GM19452 (cell line): ENCODE measurements around the gene FMC1.
"Not testable (repeated sequence)": the region's sequence is repeated elsewhere in the genome, so short reads cannot be mapped to it uniquely, and the experiment has no call there.

ENCODE experiments used
- ATAC-seq: cut with Tn5 transposase; IDR thresholded peaks from one replicate; pipeline ENCODE4 v1.9.1; 2021; ENCODE audit not compliant: unreplicated experiment

FMC1 gene

DNA sequence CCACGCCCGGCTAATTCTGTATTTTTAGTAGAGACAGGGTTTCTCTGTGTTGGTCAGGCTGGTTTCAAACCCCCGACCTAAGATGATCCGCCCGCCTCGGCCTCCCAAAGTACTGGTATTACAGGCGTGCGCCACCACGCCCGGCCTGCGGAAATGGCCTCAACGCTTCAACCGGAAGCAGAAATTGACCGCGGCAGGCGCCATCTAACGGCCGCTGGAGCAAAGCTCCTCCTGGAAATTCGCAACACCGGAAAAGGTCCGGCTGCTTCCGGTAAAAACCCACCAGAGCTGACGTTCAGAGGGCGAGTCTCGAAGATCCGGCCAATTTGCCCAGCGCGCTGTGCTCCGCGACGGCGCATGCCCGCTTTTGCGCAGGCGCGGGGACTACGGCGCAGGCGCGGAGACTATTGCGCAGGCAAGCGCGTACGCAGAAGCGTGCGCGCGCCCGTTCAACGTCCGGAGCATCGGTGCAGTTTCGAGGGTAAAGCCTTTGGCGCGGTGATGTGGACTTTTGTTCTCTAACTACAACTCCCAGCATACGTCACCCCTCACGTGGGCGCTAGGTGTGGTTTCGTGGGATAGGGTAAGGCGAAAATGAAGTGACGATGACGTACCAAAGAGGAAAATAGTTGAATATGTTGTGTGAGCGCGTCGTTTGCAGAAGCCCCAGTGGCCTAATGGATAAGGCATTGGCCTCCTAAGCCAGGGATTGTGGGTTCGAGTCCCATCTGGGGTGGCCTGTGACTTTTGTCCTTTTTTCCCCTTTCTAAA lies 915 bp upstream of the FMC1 start:
- ATAC-seq = peak; percentile 84

- no peak for ATAC-seq
These were observed 404 bp upstream of the FMC1 start for GRCh38 chr7:139340808-139341057.

- no peak for ATAC-seq
These were observed 664 bp downstream of the FMC1 start for GRCh38 chr7:139341776-139342226.

DNA sequence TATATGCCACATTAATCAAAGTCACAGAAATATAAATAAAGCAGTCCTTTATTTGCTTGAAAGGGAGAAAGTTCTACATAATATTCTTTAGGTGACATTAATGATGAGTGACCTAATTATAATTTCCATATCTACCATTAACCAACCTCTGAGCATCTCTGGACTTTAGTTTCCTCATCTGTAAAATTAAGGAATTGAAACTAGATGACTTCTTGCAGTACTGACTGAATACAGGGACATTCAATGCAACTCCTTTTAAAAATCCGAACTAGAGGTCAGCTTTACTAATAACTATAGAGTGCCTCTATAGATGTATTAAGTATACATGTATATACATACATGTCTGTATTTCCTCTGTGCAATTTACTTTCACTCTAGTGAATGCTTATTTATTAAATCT lies 3.9 kb downstream of the FMC1 start:
- no peak for ATAC-seq

DNA sequence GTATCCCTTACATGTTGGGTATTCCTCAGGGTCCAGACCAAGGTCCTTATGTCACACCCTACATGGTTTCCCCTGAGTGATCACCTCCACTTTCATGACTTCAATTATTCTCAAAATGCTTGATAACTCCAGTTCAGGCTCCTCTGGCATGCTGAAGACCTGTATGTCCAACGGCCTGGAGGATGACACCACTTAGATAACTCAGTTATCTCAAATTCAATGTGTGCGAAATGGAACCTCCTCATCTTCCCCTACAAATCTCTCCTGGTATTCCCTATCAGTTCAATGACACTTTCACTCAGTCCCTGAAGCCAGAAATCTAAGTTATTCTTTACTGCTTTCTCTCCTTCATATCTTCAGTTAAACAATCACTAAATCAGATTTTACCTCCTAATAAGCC lies 9.9 kb downstream of the FMC1 start:
- no peak for ATAC-seq

GRCh38 chr7:139354729-139355128 lies 13.6 kb downstream of the FMC1 start:
- ATAC-seq = no peak

GRCh38 chr7:139355320-139355719 lies 14.2 kb downstream of the FMC1 start:
- ATAC-seq = no peak

- not testable (repeated sequence) for ATAC-seq
These were observed 16.8 kb downstream of the FMC1 start for GRCh38 chr7:139357729-139358506.

GRCh38 chr7:139358541-139359365 lies 17.6 kb downstream of the FMC1 start:
- peak; percentile 7 for ATAC-seq

DNA sequence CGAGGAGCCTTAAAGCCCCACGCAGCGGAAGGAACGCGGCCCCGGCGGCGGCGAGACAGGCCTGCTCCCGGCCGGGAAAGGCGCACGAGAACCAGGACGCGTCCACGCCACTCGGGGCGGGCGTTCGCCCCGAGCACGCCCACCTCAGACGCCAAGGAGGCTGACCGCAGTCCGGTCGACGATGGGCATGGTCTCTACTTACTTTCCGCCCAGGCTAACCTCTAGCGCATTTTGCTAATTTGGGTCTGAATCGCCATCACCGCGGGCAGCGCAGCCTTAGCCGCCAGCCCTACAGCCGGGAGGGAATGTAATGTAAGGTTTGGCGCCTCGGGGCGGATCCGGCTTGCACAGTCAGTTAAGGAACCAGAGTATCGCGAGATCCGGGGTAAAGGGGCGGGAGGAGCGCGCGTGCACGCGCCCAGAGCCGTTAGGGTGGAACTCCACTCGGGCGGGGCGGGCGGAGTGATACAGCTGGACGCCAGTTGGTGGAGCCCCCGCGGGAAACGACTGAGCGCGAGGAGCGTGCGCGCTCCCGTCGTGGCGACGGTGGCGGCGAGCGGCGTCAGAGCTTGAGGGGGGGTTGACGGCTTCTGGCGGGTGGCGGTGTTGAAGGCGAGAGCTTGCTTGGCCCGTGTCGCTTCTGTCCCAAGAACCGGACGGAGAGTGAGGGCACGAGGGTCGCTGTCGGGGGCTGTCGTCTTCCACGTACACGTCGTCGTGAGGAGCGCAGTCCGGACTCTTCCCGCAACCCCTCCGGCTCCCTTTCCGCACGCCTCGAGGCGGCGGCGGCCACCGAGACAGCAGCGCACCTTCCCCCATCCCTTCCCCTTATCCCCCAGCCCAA lies 18.5 kb downstream of the FMC1 start, which contains the start of gene LUC7L2:
TSS of gene LUC7L2 (plus strand) at position 529 of the 844 bp plus-strand sequence. CDS start 368 bp downstream, outside the sequence.
- peak; percentile 73 for ATAC-seq

GRCh38 chr7:139360210-139360947 lies 19.2 kb downstream of the FMC1 start:
- peak; percentile 61 for ATAC-seq

GRCh38 chr7:139360948-139361307 lies 19.8 kb downstream of the FMC1 start:
- no peak for ATAC-seq

DNA sequence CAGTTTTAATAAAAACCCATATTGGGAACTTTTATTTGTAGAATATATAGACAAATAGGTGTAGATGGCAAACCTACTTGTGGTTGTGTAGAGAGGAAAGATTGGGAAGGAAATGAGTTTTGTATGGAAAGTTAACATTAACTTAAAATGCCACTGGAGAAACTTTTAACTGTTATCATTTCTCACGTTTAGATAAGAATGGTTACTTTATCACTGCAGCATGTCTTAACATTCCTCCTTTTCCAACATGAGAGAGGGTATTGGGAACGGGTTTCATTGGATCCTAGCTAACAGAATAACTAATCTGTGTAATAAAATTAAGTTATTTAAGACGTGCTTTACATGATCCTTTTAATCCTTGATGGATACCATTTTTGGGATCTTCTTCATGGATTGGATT lies 20.4 kb downstream of the FMC1 start:
- ATAC-seq = no peak

DNA sequence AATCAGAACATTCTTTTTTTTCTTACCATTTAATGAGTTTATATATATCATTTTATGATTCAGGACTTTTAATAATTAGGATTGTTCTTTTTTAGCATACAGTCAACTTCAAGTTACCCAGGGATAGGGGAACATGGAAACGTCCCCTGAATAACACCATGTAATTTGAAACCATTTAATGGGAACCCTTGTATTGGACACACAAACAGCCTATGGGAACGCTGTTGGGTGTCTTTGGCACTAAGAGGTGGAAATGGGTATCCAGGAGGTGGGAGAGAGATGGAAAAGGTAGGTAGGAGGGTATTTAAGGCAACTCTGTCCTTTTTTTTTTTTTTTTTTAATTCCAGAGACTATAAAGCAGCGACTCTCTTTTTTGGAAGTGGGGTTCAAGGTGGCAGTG lies 21.2 kb downstream of the FMC1 start:
- no peak for ATAC-seq

DNA sequence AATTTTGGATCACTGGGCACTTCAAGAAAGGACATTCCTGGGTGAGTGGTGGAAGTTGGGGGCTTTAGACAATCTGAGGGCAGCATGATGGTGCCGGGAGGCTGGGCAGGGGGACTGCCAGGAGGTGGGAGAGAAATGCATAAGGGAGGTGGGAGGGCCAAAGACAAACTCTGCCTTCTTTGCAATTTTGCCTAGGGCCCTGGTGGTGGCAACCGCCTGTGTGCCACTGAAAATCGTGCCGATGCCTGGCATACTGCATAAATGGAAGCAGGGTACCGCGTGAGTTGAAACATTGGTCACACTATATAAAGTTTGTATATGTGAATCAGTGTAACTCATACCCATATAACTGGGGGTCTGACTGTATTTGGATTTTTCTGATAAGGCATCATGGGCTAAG lies 21.8 kb downstream of the FMC1 start:
- ATAC-seq = no peak

DNA sequence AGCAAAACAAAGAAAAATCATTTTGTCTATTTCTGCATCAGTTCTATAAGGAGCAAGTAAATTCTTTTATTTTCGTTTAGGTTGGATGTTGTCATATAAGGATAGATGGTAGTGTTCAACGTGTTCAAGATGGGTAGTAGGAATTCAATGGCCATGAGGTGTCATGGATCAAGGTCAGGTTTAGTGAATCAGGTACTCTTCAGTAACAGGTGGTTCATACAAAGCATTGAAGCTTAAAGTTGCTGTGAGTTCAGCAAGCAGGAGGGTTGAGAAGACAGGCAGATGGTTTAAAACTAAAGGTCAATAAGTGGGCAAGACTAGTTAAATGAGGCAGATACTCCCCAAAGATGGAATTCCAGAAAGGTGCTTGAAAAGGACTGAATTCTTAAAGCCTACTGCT lies 24.2 kb downstream of the FMC1 start:
- ATAC-seq = no peak

GRCh38 chr7:139366400-139366799 lies 25.3 kb downstream of the FMC1 start:
- no peak for ATAC-seq

DNA sequence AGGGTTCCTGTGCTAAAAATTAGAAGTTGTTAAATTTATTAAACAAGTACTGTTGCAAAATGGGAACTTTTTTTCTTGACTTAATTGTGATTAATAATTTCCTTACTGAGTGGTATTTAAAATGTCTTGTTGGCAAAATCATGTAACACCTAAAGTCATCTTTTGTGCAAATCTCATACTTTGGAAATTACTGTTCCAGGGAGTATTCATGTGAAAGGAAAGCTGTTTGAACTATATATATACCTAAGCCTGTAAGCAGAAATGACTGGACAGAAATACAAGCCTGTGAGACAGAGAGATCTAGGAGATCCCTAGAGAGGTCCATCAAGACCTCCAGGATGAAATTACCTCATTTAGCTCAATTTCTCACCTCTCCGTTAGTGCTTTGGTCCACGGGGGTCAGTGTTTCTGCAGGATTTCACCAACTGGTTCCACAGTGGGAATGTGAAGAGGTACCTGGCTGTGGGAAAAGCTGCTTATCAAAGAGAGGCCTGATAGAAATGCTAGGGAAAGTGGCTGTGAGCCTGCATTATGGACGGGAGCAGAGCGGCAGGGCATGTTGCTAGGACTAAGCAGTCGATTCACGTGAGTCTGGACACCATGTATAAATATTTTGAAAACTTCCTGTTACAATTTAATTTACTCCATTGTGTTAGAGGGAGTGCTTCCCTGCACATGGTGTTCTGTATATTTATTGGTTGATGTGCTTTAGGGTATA lies 26.5 kb downstream of the FMC1 start:
- ATAC-seq = no peak

GRCh38 chr7:139370301-139370942 lies 29.3 kb downstream of the FMC1 start:
- no peak for ATAC-seq
